Right cardiac atrium (tissue), 5 donors: ENCODE data around the gene AP4B1. TPM values are rescaled to one million over a fixed set of nuclear protein-coding genes. Genes with fewer than 3 reads are reported as not detected.
"Not testable (repeated sequence)": the region's sequence is repeated elsewhere in the genome, so short reads cannot be mapped to it uniquely, and the experiment has no call there.

Experiments used
- ATAC-seq, 2 donors: fragments of 200-7000 bp; cut with Tn5 transposase; one replicate each; pipeline versions ENCODE4 v1.8.0 to v1.9.1; 2020; ENCODE audit warnings: moderate library complexity in 2 of 2, mild to moderate bottlenecking in 1 of 2
- DNase-seq, 3 donors: peaks; one replicate each; pipeline ENCODE4 v3.0.0-alpha.2; 2020
- H3K27ac ChIP-seq: one replicate; pipeline ENCODE4 v1.5.1; 2013; ENCODE audit warnings: mild to moderate bottlenecking, low read length, control low read depth, moderate library complexity
- H3K27me3 ChIP-seq: one replicate; pipeline ENCODE4 v1.6.1; 2013; ENCODE audit not compliant: control insufficient read depth, insufficient read depth
- H3K4me1 ChIP-seq: one replicate; pipeline ENCODE4 v1.6.1; 2013; ENCODE audit warnings: low read length; ENCODE audit not compliant: control insufficient read depth, insufficient read depth
- H3K4me3 ChIP-seq: one replicate; pipeline ENCODE4 v1.5.1; 2013; ENCODE audit warnings: low read length, control low read depth
- H3K9me3 ChIP-seq: one replicate; pipeline ENCODE4 v1.6.1; 2013; ENCODE audit warnings: low read length; ENCODE audit not compliant: control insufficient read depth
- WGBS: extraction: QIAGEN DNeasy Blood & Tissue Kit; methylation state at CpG from one replicate; pipeline ENCODE4 v1.1.7; 2013; 5-methylcytosine and 5-hydroxymethylcytosine counted together
- intact Hi-C, 4 donors: fragments of 100-400 bp; cut with DNase I; formaldehyde crosslinking; loops; one replicate each; pipeline versions ENCODE4 v1.11.0 to v1.14.0; 2022 to 2023
- polyA plus RNA-seq: library from polyadenylated mRNA; stranded (reverse); fragments of 200-250 nt; gene quantifications from one replicate; pipeline ENCODE4 v1.2.3, GENCODE V29; 2013
- total RNA-seq, 4 donors: library from RNA; stranded (reverse); fragmentation: NEBNext Ultra II Directional; extraction: Animal tissue kit (Norgen Biotek cat#: 25700); gene quantifications; one replicate each; pipeline ENCODE4 v1.2.1, GENCODE V29; 2021
- donor health status: healthy with polysubstance abuse.
- donor health status: DM: no; HTN: yes; CAD: no.
- donor health status: DM: no; HTN: no; CAD: no.
- donor health status: DM: no; HTN: yes; CAD: no; lungs with severe emphysema.
- donor health status: DM: yes; HTN: yes; CAD: no.

Gene AP4B1
- total and polyA plus RNA-seq, 5 donors = 8.9 to 16.7 (median 15.6) TPM

DNA sequence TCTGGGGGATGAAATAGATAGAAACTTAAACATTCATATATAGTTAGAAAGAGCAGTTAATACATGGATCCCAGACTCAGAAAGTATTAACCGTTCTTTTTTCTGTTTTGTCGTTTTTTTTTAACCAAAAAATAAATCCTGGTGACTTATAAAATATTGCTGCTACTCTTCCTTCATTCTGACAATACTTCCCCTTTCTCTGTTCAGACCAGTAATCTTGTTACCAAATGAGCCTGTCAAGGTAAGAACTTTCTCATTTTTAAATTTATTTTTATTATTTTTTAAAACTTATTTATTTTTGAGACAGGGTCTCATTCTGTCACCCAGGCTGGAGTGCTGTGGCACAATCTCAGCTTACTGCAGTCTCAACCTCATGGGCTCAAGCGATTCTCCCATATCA is 46.8 kb downstream of the AP4B1 start:
- 75% methylated on average over 3 of the region's 3 CpGs for WGBS
- DNase-seq (no peak), ATAC-seq (no peak)
- no peaks in the 10 kb centered on the region for H3K9me3 ChIP-seq
- H3K27me3 ChIP-seq = no peaks in the 10 kb centered on the region
- intact Hi-C loops = no loop called here
- H3K4me3 ChIP-seq = no peak overlapping the region
- H3K4me1 ChIP-seq = peaks cover 1% of the 10 kb centered on the region
- no peak overlapping the region for H3K27ac ChIP-seq

DNA sequence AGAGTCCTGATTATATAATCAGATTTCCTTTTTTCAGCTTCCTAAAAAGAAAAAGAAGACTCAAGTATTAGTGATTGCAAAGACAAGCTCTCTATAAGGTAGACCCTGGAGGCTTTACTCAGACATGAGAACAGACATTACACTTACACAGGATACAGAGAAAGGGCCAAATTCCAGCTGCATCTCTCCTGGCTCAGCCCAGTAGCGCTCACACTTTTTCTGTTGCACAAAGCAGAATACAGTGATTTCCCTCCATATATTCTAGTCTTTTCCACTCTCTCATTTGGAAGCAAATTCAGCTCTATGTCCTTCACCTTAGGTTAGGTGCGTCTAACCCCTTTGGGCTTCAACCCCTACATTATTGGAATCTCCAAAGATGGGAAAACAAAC is 48.2 kb downstream of the AP4B1 start:
- 92% methylated on average over 2 of the region's 2 CpGs for WGBS
- DNase-seq (no peak), ATAC-seq (no peak)
- no peak overlapping the region for H3K4me3 ChIP-seq
- H3K9me3 ChIP-seq = no peaks in the 10 kb centered on the region
- peaks cover 1% of the 10 kb centered on the region for H3K4me1 ChIP-seq
- H3K27me3 ChIP-seq = no peaks in the 10 kb centered on the region
- no peak overlapping the region for H3K27ac ChIP-seq
- intact Hi-C loops = no loop called here

DNA sequence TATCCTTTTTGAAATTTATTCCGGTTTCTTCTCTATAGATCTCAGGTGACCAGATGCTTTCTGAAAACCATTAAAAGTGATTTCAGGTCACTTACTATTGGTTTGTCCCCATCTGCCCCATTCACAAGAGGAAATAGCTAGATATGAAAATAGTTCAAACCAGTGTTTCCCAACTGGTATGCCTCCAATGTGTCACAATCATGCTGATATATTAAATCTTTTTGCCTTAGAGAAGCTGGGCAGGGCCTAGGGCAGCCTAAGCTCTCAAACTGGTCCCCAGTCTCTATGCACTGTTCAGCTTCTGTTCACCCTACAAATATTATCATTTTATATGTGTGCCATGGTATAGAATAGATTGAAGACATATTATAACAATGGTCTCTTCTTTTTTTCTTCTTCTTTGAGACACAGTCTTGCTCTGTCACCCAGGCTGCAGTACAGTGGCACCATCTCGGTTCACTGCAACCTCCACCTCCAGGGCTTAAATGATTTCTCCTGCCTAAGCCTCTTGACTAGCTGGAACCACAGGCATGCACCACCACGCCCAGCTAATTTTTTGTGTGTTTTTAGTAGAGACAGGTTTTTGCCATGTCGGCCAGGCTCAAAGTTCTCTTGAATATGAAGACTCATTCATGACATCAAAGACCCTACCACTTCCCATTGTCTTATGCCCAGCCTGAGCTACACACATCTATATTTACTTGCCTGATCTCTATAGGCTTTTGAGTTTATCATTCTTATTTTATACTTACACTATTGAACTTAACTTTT is 48.8 kb downstream of the AP4B1 start:
- DNase-seq = no peak
- no peak for ATAC-seq

DNA sequence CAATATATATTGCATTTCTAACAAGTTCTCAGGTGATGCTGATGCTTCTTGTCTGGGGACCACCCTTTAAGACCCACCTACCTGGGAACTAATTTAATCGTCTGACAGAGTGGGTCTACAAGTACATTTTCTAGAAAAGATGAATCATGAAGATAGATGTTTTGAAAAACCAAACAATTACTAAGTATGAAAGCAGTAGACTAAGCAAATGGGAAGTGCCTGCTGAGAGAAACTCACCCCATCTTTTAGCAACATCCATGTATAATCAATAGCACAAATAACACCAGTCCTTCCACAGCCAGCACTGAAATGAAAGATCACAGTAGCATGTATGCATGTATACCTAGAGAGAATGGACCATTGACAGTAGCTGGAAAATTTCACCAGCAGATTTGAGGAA is 50.4 kb downstream of the AP4B1 start:
- Histone ChIP-seq H3K27me3 (no peaks in the 10 kb centered on the region), H3K9me3 (no peaks in the 10 kb centered on the region), H3K27ac (no peak overlapping the region), H3K4me1 (no peaks in the 10 kb centered on the region), H3K4me3 (no peak overlapping the region)
- intact Hi-C loops = no loop called here
- no peak for ATAC-seq
- DNase-seq = no peak
- WGBS = 46% methylated on average over 1 of the region's 1 CpG

More for the DNA sequence above, 48.8 kb downstream of the AP4B1 start:
- Histone ChIP-seq H3K27ac (no peak overlapping the region), H3K4me3 (no peak overlapping the region), H3K4me1 (peaks cover 1% of the 10 kb centered on the region), H3K9me3 (no peaks in the 10 kb centered on the region), H3K27me3 (no peaks in the 10 kb centered on the region)
- WGBS = 95% methylated on average over 4 of the region's 4 CpGs
- intact Hi-C loops = no loop called here

DNA sequence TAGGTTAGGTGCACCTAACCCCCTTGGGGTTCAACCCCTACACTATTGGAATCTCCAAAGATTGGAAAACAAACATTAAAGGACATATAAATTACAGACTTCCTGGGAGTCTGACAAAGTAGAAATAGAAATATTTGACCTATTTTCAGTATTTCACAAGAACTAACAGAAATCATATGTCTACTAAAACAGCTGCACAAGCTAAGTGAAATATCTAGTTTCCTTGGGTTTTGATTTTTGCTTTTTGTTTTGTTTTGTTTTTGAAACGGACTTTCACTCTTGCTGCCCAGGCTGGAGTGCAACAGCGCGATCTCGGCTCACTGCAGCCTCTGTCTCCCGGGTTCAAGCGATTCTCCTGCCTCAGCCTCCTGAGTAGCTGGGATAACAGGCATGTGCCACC is 51.9 kb downstream of the AP4B1 start:
- WGBS = 89% methylated on average over 6 of the region's 6 CpGs
- H3K27me3 ChIP-seq, H3K4me3 ChIP-seq, H3K9me3 ChIP-seq, H3K4me1 ChIP-seq, intact Hi-C loops, ATAC-seq, H3K27ac ChIP-seq, DNase-seq: not testable (repeated sequence)

DNA sequence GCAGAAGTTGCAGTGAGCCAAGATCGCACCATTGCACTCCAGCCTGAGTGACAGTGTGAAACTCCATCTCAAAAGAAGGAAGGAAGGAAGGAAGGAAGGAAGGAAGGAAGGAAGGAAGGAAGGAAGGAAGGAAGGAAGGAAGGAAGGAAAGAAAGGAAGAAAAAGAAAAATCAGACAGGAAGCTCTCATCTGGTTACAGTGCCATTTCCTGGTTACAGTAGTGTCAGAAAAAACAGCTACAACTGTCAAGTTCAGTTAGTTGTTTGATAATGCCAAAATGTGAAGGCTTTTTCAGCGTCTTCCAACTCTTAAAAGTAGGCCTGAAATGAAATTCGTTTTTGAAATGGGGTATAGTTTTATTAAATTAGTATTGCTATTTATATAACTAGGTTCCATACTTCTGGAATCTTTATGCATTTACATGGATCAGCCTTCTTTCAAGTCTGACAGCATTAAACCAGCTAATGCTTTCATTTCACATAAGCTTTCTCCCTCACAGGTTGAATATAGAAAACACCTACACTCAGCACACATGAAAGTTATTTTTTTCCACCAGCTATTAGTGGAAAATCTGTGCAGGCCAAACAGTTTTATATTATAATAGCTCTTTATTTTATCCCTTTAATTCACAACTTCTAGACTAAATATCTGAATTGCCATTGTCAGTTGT is 54.3 kb downstream of the AP4B1 start:
- WGBS = 74% methylated on average over 3 of the region's 3 CpGs
- ATAC-seq (no peak), DNase-seq (no peak)
- Histone ChIP-seq H3K4me3 (no peak overlapping the region), H3K27ac (no peak overlapping the region), H3K4me1 (no peaks in the 10 kb centered on the region), H3K27me3 (no peaks in the 10 kb centered on the region), H3K9me3 (no peaks in the 10 kb centered on the region)
- intact Hi-C loops = no loop called here

DNA sequence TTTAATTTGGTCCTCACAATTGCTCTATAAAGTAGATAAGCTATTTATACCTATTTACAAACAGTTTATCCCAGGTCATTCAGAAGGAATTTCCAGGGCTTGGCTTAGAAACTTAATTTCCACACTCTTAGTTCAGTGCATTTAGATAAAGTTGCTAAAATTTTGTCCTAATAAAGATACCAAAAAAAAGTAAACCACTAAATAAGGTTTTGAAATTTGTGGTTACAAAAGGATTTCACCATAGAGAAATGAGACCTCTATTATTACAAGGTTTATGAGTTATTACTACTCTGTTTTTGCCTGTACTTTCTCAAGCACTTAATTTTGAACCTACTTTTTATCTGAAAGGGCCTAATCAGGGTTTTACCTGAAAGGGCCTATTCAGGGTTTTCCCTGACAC is 55.5 kb downstream of the AP4B1 start:
- H3K4me1 ChIP-seq = no peaks in the 10 kb centered on the region
- H3K9me3 ChIP-seq = no peaks in the 10 kb centered on the region
- DNase-seq = no peak
- intact Hi-C loops = no loop called here
- no peaks in the 10 kb centered on the region for H3K27me3 ChIP-seq
- no peak overlapping the region for H3K4me3 ChIP-seq
- no peak overlapping the region for H3K27ac ChIP-seq
- ATAC-seq = no peak

DNA sequence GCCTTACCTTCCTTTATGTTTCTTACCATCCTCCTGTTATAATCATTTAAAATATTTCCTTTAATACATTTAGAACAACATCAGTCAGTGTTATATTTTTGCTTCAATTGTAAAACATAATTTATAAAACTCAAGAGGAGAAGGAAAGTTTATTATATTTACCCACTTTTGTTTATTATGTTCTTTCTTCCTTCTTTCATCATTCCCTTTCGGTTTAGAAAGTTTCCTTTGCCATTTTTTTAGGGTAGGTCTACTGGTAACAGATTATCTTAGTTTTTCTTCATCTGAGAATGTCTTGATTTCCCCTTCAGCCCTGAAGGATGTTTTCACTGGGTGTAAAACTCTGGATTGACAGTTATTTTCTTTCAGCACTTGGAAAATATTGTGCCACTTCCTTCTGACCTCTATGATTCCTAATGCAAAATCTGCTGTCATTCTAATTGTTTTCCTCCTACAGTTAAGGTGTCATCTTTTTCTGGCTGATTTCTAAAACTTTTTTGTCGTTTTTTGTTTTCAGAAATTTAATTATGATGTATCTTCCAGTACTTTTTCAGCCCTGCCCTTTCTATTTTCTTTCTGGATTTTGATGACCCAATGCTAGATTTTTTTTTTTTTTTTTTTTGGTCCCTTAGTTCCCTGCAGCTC is 58.1 kb downstream of the AP4B1 start:
- Histone ChIP-seq H3K4me1 (no peaks in the 10 kb centered on the region), H3K27me3 (no peaks in the 10 kb centered on the region), H3K9me3 (no peaks in the 10 kb centered on the region), H3K4me3 (no peak overlapping the region), H3K27ac (no peak overlapping the region)
- DNase-seq (no peak), ATAC-seq (no peak)
- 72% methylated on average over 2 of the region's 2 CpGs for WGBS
- intact Hi-C loops = no loop called here

Other genes starting within 250 kb of the AP4B1 start
- gene PHTF1, start 145.3 kb downstream of the AP4B1 start, total RNA-seq = 1 to 10 TPM; 7.3 to 9.3 (median 9.0) TPM
- gene PHTF1, start 145.3 kb downstream of the AP4B1 start, polyA plus RNA-seq = 4.5 TPM
- gene RSBN1, start 92.3 kb downstream of the AP4B1 start, total RNA-seq = 10 to 100 TPM; 12.8 to 15.2 (median 13.8) TPM
- 3.8 TPM for gene RSBN1, start 92.3 kb downstream of the AP4B1 start, polyA plus RNA-seq
- gene PTPN22, start 33.1 kb downstream of the AP4B1 start, total RNA-seq = 1 to 10 TPM; 1.1 to 1.6 (median 1.4) TPM
- 0.48 TPM for gene PTPN22, start 33.1 kb downstream of the AP4B1 start, polyA plus RNA-seq
- under 1 TPM; 0.15 to 0.89 (median 0.36) TPM for gene BCL2L15, start 17.2 kb downstream of the AP4B1 start, total RNA-seq
- 0.09 TPM for gene BCL2L15, start 17.2 kb downstream of the AP4B1 start, polyA plus RNA-seq
- 1 to 10 TPM; 2.3 to 3.4 (median 2.6) TPM for gene DCLRE1B, start 527 bp upstream of the AP4B1 start, total RNA-seq
- gene DCLRE1B, start 527 bp upstream of the AP4B1 start, polyA plus RNA-seq = 0.97 TPM
- gene HIPK1, start 24.5 kb upstream of the AP4B1 start, total RNA-seq = 10 to 100 TPM; 56.1 to 98.7 (median 62.8) TPM
- 14.4 TPM for gene HIPK1, start 24.5 kb upstream of the AP4B1 start, polyA plus RNA-seq
- 10 to 100 TPM; 25.8 to 33.9 (median 31.6) TPM for gene OLFML3, start 74.7 kb upstream of the AP4B1 start, total RNA-seq
- 27.5 TPM for gene OLFML3, start 74.7 kb upstream of the AP4B1 start, polyA plus RNA-seq
- not detected for gene SYT6, start 249.1 kb upstream of the AP4B1 start, total RNA-seq
- gene SYT6, start 249.1 kb upstream of the AP4B1 start, polyA plus RNA-seq = not detected